SH-SY5Y (cell line): ENCODE data around the gene CARD19.

Experiments used
- GATA2 ChIP-seq: IDR thresholded peaks from 2 replicates; pipeline ENCODE4 v1.6.1; 2011; ENCODE audit warnings: mild to moderate bottlenecking, low read depth, low read length
- GATA3 ChIP-seq: IDR thresholded peaks from 2 replicates; pipeline ENCODE4 v1.6.1; 2011; ENCODE audit warnings: low read depth, mild to moderate bottlenecking, low read length, moderate library complexity

DNA sequence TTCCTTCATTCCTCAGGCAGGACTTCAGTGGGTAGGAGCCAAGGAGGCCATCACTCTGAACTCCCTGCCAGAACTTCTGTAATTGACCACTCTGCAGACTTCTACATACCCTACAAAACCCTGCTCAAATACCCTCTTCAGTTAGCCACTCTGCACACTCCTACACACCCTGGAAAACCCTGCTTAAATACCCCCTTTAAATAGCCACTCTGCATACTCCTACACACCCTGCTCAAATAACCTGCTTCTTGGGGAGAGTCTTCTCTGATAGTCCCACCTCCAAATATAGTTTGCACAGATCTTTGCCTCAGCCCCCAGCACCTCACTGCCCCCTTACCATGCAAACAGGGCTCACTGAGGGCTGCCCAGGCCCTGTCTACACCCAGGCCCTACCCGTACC is 18.6 kb upstream of the CARD19 start:
- TF ChIP-seq GATA2 (no peak), GATA3 (no peak)
